Measurements from ENCODE around the gene MMRN2.
A peak's percentile ranks its signal among the peaks of the same experiment; 100 is the strongest.

MMRN2 gene

DNA sequence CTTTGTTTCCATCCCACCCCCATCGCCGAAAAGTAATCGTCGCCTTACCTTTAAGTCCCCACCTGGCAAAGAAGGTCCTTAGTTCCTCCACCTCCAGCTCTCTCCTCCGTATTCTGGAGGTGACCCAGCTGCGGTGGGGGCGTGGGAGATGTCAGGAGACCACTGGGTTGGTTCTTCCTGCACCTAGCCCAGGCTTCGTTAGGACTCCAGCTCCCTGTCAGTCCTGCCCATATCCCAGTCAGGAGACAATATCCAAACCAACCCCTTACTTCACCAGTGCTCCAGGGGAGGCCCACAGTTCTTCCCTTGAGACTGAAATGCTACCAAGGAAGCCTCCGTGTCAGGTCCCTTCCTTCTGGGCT, 11.6 kb upstream of the MMRN2 start:
- DNase-seq: no peak

- no peak for DNase-seq
Observed at GRCh38 chr10:86968271-86968993, 11.0 kb upstream of the MMRN2 start, which contains the start of gene ADIRF. ADIRF (plus strand) TSS chr10:86968482; CDS start chr10:86968545, 63 bp downstream.

DNA sequence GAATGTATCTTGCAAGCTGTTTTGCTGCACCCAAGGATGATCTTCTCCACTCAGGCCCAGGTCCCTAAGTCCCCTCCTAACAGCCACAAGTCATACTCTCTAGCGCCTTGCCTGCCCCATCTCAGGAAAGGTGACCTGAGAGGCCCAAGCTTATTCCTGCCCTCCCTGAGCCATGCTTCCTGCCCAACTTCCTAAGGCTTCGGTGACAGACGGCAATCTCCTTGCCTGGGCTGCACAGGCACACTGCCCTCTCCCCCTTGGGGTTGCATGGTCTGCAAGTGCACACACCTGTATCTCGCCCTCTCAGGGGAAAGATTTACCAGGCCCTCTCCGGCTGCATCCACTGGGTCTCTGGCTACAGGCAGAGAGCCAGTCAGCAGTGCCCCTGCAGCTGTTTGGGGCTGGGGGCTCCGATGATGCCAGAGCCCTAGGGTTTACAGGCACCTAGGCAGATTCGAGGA, 10.1 kb upstream of the MMRN2 start:
- DNase-seq: no peak

DNA sequence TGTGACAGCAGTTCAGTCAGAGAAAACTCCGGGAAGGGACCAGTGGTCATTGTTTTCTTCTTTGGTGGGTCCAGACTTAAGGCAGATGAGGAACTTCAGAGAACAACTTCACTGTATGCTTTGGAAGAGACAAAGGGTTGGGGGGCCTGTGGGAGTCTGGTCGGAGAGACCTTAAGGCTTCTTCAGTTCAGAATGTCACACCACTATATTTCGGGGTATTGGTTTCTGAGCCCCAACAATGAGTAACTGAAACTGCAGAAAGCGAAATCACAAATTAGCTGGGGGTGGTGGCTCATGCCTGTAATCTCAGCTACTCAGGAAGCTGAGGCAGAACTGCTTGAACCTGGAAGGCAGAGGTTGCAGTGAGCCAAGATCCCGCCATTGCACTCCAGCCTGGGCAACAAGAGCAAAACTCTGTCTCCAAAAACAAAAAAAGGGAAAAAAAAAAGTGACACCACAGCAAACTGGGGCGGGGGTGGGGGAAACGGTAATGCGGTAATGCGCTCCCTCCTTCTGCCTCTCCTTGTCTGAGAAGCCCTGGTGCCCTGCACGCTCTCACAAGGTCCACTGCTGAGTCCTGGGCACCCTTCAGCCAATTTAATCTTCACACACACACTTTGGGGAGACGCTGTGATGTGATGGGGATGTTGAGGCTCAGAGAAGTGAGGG, 8.7 kb upstream of the MMRN2 start:
- no peak for DNase-seq

DNA sequence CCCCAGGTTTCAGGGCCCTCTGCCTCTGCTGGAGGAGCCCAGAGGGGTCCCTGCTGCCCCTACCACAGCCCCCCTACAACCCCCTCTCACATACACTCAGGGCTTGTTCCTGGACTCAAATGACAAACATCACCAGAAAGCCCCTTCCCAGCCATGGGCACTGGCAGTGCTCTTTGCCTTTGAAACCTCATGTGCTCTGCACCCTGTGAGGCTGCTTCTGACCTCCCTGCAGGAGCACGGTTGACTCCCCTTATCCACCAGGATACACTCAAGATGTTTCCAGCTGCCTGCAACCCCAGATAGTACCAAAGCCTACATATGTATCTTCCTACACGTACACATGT, 7.4 kb upstream of the MMRN2 start:
- DNase-seq: no peak

DNA sequence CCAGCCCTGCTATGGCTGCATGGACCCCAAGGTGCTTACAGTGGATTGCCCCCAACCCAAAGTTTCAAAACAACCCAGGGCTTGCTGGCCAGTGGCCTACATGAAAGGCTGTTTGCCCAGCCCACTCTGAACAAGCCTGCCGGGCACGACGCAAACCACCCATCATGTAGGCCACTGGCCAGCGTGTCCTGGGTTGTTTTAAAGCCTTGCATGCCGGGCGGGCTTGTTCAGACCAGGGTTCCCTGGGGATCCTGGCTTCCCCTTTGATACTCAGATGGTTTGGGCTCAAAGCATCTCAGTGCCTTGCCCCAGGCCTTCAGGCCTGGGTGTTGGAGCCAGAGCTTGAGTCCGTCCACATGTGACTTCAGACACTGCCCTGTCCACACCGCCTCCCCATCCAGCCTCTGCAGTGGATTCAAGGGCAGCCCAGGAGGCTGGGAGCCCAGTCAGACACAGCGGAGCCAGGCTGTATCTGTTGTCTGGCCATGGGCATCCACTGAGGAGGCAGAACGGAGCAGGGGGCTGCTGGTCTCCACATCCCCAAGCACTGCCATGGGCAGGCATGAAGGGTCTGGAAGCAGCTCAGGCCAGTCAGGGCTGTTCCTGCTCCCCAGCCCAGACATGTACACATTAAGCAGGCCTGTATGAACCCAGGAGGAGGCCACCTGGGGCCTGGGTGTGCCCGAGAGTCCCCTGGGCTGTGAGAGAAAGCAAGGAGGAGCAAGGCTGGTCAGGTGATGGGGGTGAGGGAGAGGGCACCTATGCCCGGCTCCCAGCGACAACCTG, 6.8 kb upstream of the MMRN2 start:
- DNase-seq: no peak

DNA sequence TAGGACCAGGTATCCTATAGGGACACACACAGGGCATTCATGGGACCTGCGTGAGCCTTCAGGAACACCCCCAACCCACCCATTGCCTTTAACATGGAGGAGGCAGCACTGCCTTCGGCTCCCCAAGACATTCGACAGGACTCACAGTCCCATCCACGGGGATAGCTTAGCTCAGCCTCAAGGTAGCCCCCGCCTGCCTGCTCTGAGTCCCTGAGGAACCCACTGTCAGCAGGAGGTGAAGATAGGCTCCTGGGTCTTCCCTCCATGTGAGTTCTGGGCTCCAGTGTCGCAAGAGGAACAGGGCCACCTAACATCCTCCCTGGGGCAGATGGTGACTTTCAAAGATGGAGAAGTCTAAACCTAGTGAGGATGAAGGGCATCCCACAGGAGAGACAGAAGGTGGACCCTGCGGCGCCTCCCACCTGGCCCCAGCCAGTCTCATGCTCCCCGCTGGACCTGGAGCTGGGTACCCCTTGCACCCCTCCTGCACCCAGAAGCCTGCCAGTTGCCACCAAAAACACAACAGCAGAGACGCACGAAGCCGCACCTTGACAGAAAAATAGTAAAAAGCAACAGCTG, 6.0 kb upstream of the MMRN2 start:
- DNase-seq: no peak

- DNase-seq: no peak
Observed at GRCh38 chr10:86962981-86963310, 5.5 kb upstream of the MMRN2 start.

GRCh38 chr10:86962136-86962980, 4.9 kb upstream of the MMRN2 start:
- DNase-seq: no peak

- no peak for DNase-seq
Observed at GRCh38 chr10:86961481-86962091, 4.2 kb upstream of the MMRN2 start.

- no peak for DNase-seq
Observed at GRCh38 chr10:86960863-86961434, 3.5 kb upstream of the MMRN2 start.

DNA sequence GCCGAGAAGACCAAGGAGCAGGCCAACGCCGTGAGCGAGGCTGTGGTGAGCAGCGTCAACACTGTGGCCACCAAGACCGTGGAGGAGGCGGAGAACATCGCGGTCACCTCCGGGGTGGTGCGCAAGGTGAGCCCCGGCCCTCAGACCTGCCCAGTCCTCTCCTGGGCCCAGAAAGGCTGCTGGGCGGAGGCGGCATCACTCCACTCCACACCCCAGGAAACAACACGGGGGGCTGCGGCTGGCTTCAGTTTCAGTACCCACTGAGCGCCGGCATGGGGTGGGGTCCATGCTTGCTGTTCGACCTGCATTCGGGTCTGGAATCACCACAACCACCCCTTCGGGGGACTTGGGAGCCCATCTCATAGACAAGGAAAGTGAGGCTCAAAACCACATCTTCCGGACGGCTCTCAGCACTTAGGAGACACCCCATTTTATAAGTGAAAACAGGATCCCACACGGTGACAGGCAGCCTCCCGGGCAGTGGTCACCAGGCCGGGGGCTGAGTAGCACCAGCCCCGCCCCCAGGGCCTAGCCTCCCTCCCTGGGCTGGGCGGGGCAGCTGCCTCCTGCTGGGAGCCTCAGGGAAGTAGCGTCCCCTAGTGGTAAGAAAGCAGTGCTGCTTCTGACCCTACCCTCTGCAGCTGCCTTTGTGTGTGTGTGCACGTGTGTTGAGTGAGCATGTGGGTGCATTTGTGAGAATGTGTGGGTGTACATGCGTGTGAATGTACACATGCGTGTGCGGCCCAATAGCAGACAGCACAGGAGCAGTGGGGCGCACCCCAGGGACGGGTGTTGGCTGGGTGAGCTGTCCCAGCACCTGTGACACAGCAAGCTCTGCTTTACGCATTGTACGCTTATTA, 2.8 kb upstream of the MMRN2 start:
- DNase-seq: peak; percentile 49 to 59

- no peak for DNase-seq
Observed at GRCh38 chr10:86959737-86960002, 2.3 kb upstream of the MMRN2 start.

GRCh38 chr10:86958901-86959736, 1.7 kb upstream of the MMRN2 start:
- DNase-seq: no peak

DNA sequence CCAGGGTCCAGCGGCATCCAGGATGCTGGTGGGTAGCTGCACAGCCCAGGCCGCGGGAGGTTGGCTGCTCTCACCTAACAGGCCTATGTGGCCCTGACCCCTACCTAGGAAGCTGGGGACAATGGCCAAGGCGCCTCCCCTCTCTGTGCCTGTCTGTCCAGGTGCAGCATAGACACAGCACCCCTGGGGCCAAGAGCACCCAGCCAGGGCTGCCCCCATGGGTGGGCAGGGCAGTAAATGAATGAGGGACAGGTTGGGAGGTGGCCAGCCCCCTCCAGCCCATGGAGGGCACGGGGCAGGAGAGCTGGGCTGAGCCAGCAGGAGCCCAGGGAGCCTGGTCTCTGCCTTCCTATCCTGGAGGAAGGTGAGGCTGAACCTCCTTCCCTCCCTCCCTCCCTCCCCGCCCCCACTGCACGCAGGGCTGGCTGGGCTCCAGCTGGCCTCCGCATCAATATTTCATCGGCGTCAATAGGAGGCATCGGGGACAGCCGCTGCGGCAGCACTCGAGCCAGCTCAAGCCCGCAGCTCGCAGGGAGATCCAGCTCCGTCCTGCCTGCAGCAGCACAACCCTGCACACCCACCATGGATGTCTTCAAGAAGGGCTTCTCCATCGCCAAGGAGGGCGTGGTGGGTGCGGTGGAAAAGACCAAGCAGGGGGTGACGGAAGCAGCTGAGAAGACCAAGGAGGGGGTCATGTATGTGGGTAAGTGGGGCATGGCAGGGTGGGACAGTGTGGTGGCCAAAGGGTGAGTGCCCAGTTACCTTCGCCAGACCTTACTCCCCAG, 893 bp upstream of the MMRN2 start, which contains the start of gene SNCG:
Gene SNCG, plus strand, starts transcription at position 484 of the 785 bp plus-strand sequence. Its CDS starts 99 bp downstream, at position 583.
- no peak for DNase-seq

DNA sequence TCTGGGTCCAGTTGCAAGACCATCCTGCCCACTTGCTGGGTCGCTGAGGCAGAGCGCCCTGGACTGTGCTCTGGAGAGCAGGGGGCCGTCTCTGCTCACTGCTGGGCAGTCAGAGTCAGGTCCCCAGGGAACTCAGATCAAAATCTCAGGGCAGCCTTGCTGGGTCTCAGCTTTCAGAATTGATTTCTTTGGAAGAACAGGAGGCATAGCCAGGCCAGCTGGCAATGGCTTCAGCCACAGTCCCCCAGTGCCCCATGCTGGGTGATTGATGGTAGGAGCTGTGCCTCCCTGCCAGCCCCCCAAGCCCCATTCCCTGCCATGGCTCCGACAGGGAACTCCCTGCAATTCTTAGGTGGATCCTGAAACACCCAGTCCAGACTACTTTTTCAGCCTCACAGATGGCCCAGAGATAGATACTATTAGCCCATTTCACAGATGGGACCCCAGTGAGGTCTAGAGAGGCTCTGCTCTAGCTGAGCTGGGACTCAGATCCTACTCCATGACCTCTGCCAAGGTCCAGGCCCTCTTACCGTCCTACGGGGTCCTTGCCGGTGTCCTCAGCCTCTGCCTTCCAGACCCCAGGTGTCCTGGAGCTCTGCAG, 467 bp downstream of the MMRN2 start:
- no peak for DNase-seq

DNA sequence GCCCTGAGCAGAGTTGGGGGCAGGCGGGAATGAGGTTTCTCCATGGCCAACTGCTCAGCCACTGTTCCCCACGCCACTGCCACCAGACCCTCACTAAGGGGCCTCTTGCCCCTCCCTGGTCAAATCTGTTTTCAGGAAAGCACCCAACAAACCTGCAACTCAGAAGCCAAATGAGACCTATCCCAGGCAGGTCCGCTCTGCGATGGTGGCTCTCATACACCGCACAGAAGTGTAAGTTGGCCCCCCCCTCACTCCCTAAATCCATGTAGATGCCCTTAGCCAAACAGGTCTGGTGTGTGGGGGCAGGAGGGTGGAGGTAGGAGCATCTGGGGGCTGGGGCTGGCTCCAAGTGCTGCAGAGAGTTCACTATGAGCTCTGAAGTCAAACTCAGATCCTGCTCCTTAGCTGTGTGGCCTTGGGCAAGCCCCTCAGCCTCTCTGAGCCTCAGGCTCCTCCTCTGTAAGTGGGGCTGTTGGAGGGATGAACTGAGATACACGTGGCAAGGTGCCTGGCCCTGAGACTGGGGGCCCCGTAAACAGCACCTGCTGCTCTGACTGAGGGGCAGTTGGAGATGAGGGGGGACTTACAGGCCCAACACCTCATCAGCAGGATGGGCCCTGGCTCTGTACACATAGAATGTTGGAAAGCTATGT, 1.1 kb downstream of the MMRN2 start:
- DNase-seq: no peak

Data from inflammatory macrophage (primary cell).